Caco-2 (cell line): ENCODE data around the gene XIRP1. TPM values are rescaled to one million over a fixed set of nuclear protein-coding genes. Genes with fewer than 3 reads are reported as not detected.

ENCODE experiments used
- BruUV-seq: library from RNA; stranded (reverse); fragments of 400-500 nt; replicated peaks from 2 replicates; lab custom pipeline; 2021; lab: Mats Ljungman, UMichigan
- CTCF ChIA-PET: fragments of 300-600 bp; sonication (Branson Sonifier 250); formaldehyde crosslinking; loops from one replicate; lab custom pipeline; 2022; ENCODE audit warnings: antibody characterized with exemption; lab: Charles Lee
- POLR2A ChIA-PET: fragments of 300-600 bp; sonication (Branson Sonifier 250); formaldehyde crosslinking; loops from one replicate; lab custom pipeline; 2022; ENCODE audit warnings: antibody characterized with exemption; lab: Charles Lee
- DNase-seq, 2 experiments: peaks; one replicate each; pipeline versions ENCODE4 v3.0.0 to v3.0.0-alpha.2; 2020 to 2022
- H3K27me3 ChIP-seq: replicated peaks from 2 replicates; pipeline ENCODE4 v1.6.0; 2011; ENCODE audit warnings: low read length; ENCODE audit not compliant: control insufficient read depth, insufficient read depth
- H3K36me3 ChIP-seq: 2 replicates; pipeline ENCODE4 v1.5.1; 2011; ENCODE audit warnings: low read length; ENCODE audit not compliant: control insufficient read depth, insufficient read depth
- H3K4me1 ChIP-seq: fragments of 250-450 bp; sonication (Bioruptor Pico); 2 replicates; pipeline ENCODE4 v1.5.1; 2020; ENCODE audit warnings: mild to moderate bottlenecking
- H3K4me3 ChIP-seq: 2 replicates; pipeline ENCODE4 v1.5.1; 2011; ENCODE audit warnings: low read depth, mild to moderate bottlenecking, control low read depth, low read length
- H3K9me3 ChIP-seq: fragments of 250-450 bp; sonication (Bioruptor Pico); 2 replicates; pipeline ENCODE4 v1.5.1; 2020; ENCODE audit warnings: mild to moderate bottlenecking, moderate library complexity
- H3K27ac Mint-ChIP-seq: one replicate; pipeline ENCODE4 v1.8.0; 2022; ENCODE audit warnings: mixed read lengths; ENCODE audit not compliant: unreplicated experiment
- H3K27me3 Mint-ChIP-seq: one replicate; pipeline ENCODE4 v1.8.0; 2022; ENCODE audit warnings: mixed read lengths; ENCODE audit not compliant: insufficient read depth, unreplicated experiment
- H3K36me3 Mint-ChIP-seq: one replicate; pipeline ENCODE4 v1.8.0; 2022; ENCODE audit warnings: mild to moderate bottlenecking, mixed read lengths; ENCODE audit not compliant: insufficient read depth, unreplicated experiment
- H3K4me1 Mint-ChIP-seq: one replicate; pipeline ENCODE4 v1.8.0; 2022; ENCODE audit warnings: low read depth, mixed read lengths; ENCODE audit not compliant: unreplicated experiment
- H3K4me3 Mint-ChIP-seq: one replicate; pipeline ENCODE4 v1.8.0; 2022; ENCODE audit warnings: mild to moderate bottlenecking, moderate library complexity, mixed read lengths; ENCODE audit not compliant: unreplicated experiment
- H3K9me3 Mint-ChIP-seq: one replicate; pipeline ENCODE4 v1.8.0; 2022; ENCODE audit warnings: mixed read lengths; ENCODE audit not compliant: unreplicated experiment
- CTCF ChIP-seq, 2 experiments: fragments of 200-600 bp in 1 of 2; IDR thresholded peaks; 1 replicate in 1 of 2; 2 replicates in 1 of 2; pipeline versions ENCODE4 v1.5.1 to v1.8.0; 2011 to 2022; ENCODE audit warnings: antibody characterized with exemption in 1 of 2, control low read depth in 1 of 2, inconsistent platforms in 1 of 2, low read depth in 1 of 2, low read length in 1 of 2, mild to moderate bottlenecking in 1 of 2, moderate library complexity in 1 of 2; ENCODE audit not compliant: insufficient read depth in 1 of 2, severe bottlenecking in 1 of 2, unreplicated experiment in 1 of 2
- intact Hi-C: fragments of 100-400 bp; cut with micrococcal nuclease; formaldehyde crosslinking; loops from one replicate; pipeline ENCODE4 v1.10.0; 2022; ENCODE audit not compliant: unreplicated experiment
- total RNA-seq: library from RNA; stranded (reverse); gene quantifications from 2 replicates; pipeline ENCODE4 v1.2.3, GENCODE V29; 2022

XIRP1 gene
- total RNA-seq, 1 experiment from 2014 or later, result not detected

- H3K4me3 ChIP-seq, result no peak overlapping the region
- no peaks in the 10 kb centered on the region for H3K27me3 ChIP-seq
- DNase-seq, result no peak
- Mint-ChIP-seq H3K27ac (no peak overlapping the region), H3K27me3 (peaks cover 19% of the 10 kb centered on the region), H3K36me3 (peaks cover 5% of the 10 kb centered on the region), H3K4me1 (no peaks in the 10 kb centered on the region), H3K4me3 (no peak overlapping the region), H3K9me3 (no peaks in the 10 kb centered on the region)
- intact Hi-C loops, result no loop called here
- H3K36me3 ChIP-seq, result no peaks in the 10 kb centered on the region
- H3K9me3 ChIP-seq, result no peaks in the 10 kb centered on the region
- no peaks in the 10 kb centered on the region for H3K4me1 ChIP-seq
- no peak for TF ChIP-seq CTCF (IDR thresholded peaks at IDR 0.05; ENCODE audit: insufficient read depth in 1 of 2, low read depth in 1 of 2, low read length in 1 of 2, severe bottlenecking in 1 of 2, unreplicated experiment in 1 of 2)
- CTCF ChIA-PET, result no interaction called here
- BruUV-seq, result no TSS peak
- POLR2A ChIA-PET, result no interaction called here
Measured at GRCh38 chr3:39219702-39220101, 27.3 kb upstream of the XIRP1 start.

DNA sequence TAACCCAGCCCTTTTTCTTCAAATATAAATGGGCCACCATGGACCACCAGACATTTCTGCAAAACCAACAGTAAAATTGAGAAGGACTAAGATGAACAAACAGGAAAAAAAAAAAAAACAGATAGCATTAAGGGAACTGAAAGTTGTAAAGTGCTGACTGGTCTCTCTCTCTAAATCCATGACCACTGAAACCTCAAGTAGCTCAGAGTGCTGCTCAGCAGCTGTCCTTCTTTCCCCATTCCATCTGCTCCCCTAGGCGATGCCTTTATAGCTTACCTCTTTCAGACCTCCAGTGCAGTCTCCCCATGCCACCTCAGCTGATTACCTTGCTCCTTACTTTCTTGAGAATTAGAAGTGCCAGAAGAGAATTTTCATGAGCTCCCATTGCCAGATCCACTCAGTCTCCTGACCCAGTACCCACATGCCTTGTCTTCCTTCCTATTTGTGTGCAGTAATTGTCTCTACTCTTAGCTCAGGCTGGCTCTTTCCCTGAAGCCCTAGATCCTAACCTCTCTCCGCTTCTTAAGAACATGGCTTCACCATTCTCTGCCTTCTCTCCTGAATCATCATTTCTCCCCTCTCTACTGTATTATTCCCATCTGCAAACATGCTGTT is 23.9 kb upstream of the XIRP1 start:
- CTCF ChIA-PET, result interaction anchor here (0.6 to 0.8 kb wide), 3 partner anchors 18 to 1493 kb away, joined by 3 read pairs; no protein-coding TSS in a partner anchor
- BruUV-seq, result no TSS peak
- H3K4me1 Mint-ChIP-seq, result no peaks in the 10 kb centered on the region

DNA sequence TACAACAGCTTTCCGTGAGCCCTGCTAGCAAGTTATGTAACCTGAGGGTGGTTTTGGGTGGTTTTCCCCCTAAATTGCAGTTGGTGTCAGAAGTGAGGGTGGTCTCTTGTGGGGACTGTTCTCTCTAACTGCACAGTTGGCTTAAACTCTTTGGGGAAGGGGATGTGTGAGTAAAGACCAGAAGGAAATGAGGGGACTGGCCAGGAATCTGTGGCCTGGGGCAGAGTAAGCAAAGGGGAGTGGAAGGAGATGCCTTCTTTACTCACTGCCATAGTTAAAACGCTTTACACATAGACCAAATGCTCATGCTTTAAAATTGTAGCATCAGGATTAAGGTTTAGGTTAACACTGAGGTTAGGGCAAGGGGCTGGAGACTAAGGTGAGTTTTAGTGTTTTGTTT is 21.2 kb upstream of the XIRP1 start:
- no peak for TF ChIP-seq CTCF (IDR thresholded peaks at IDR 0.05; ENCODE audit: insufficient read depth in 1 of 2, low read depth in 1 of 2, low read length in 1 of 2, severe bottlenecking in 1 of 2, unreplicated experiment in 1 of 2)
- intact Hi-C loops, result no loop called here
- no peak overlapping the region for H3K27ac Mint-ChIP-seq
- H3K4me1 Mint-ChIP-seq, result no peaks in the 10 kb centered on the region
- H3K4me1 ChIP-seq, result no peaks in the 10 kb centered on the region
- no peaks in the 10 kb centered on the region for H3K27me3 ChIP-seq
- H3K36me3 Mint-ChIP-seq, result no peaks in the 10 kb centered on the region
- POLR2A ChIA-PET, result no interaction called here
- CTCF ChIA-PET, result interaction anchor here (0.8 kb wide), 1 partner anchor 75 kb away, joined by 3 read pairs; no protein-coding TSS in a partner anchor
- H3K9me3 ChIP-seq, result no peaks in the 10 kb centered on the region
- peaks cover 14% of the 10 kb centered on the region for H3K27me3 Mint-ChIP-seq
- no peak for DNase-seq
- H3K9me3 Mint-ChIP-seq, result no peaks in the 10 kb centered on the region
- H3K4me3 ChIP-seq, result no peak overlapping the region
- no TSS peak for BruUV-seq
- H3K36me3 ChIP-seq, result no peaks in the 10 kb centered on the region
- no peak overlapping the region for H3K4me3 Mint-ChIP-seq

More for the DNA sequence above, 23.9 kb upstream of the XIRP1 start:
- TF ChIP-seq CTCF (IDR thresholded peaks at IDR 0.05; ENCODE audit: insufficient read depth in 1 of 2, low read depth in 1 of 2, low read length in 1 of 2, severe bottlenecking in 1 of 2, unreplicated experiment in 1 of 2), result no peak
- H3K27me3 ChIP-seq, result no peaks in the 10 kb centered on the region
- no peaks in the 10 kb centered on the region for H3K36me3 ChIP-seq
- H3K4me3 ChIP-seq, result no peak overlapping the region
- H3K27me3 Mint-ChIP-seq, result peaks cover 16% of the 10 kb centered on the region
- H3K36me3 Mint-ChIP-seq, result no peaks in the 10 kb centered on the region
- POLR2A ChIA-PET, result no interaction called here
- H3K27ac Mint-ChIP-seq, result no peak overlapping the region
- no peaks in the 10 kb centered on the region for H3K4me1 ChIP-seq
- no peak overlapping the region for H3K4me3 Mint-ChIP-seq
- intact Hi-C loops, result no loop called here
- no peak for DNase-seq
- no peaks in the 10 kb centered on the region for H3K9me3 ChIP-seq
- no peaks in the 10 kb centered on the region for H3K9me3 Mint-ChIP-seq
